ENCODE measurements around the gene TDRD7. TPM values are rescaled to one million over a fixed set of nuclear protein-coding genes. Genes with fewer than 3 reads are reported as not detected.

The TDRD7 gene
- total and polyA plus RNA-seq, 2 of the 8 experiments (the other 6 are each of a cell fraction or from before 2014, with no cell fraction given), result 1.2 to 2.3 TPM

DNA sequence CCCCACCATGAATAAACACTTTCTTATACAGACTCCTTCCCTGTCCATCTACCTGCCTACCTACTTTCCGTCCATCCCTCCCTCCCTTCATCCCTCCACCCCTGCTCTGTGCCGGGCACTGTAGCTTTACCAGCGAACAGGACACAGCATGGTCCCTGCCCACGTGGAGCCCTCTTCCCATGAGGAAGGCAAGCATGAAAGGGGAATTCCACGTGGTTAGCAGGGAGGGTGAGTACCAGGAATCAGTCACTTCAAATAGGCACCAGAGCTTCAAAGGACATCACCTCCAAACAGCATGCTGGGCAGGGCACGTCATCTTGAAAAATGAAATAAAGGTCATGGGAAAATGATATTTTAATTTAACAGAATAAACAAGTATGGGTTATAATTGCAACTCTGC is 35.0 kb upstream of the TDRD7 start (continued):
- TF ChIP-seq NRF1 (IDR thresholded peaks at IDR 0.05; ENCODE audit: low read depth, low read length), result no peak
- TF ChIP-seq, protein P1, sequence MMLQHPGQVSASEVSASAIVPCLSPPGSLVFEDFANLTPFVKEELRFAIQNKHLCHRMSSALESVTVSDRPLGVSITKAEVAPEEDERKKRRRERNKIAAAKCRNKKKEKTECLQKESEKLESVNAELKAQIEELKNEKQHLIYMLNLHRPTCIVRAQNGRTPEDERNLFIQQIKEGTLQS (IDR thresholded peaks at IDR 0.05; ENCODE audit: insufficient read depth, low read depth, low read length), result no peak

All from H1 (cell line).